PC-3 (cell line): ENCODE data around the gene OGDH.

Experiments
- EZH2phosphoT487 ChIP-seq: fragments of 300-600 bp; sonication (generic); IDR thresholded peaks from 2 replicates; pipeline ENCODE4 v1.6.1; 2018; ENCODE audit warnings: mild to moderate bottlenecking, antibody characterized with exemption, low read length, borderline replicate concordance
- TF ChIP-seq, protein P1 (sequence below): fragments of 300-600 bp; sonication (generic); conservative IDR thresholded peaks from 2 replicates; pipeline ENCODE4 v1.5.1; 2017; ENCODE audit warnings: antibody characterized with exemption, low read depth, mild to moderate bottlenecking, low read length

DNA sequence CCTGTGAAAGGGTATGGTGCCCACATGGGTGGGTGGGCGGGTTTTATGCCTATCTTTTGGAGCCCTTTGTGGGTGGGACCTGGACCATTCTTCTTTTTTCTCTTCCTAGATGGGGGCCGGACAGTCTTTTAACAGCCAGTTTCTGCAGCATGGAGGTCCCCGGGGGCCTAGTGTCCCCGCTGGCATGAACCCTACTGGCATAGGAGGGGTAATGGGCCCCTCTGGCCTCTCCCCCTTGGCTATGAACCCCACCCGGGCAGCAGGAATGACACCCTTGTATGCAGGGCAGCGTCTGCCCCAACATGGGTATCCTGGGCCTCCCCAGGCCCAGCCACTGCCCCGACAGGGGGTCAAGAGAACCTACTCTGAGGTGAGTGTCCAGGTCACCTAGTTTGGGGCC lies 151.3 kb downstream of the OGDH start:
- TF ChIP-seq, protein P1, sequence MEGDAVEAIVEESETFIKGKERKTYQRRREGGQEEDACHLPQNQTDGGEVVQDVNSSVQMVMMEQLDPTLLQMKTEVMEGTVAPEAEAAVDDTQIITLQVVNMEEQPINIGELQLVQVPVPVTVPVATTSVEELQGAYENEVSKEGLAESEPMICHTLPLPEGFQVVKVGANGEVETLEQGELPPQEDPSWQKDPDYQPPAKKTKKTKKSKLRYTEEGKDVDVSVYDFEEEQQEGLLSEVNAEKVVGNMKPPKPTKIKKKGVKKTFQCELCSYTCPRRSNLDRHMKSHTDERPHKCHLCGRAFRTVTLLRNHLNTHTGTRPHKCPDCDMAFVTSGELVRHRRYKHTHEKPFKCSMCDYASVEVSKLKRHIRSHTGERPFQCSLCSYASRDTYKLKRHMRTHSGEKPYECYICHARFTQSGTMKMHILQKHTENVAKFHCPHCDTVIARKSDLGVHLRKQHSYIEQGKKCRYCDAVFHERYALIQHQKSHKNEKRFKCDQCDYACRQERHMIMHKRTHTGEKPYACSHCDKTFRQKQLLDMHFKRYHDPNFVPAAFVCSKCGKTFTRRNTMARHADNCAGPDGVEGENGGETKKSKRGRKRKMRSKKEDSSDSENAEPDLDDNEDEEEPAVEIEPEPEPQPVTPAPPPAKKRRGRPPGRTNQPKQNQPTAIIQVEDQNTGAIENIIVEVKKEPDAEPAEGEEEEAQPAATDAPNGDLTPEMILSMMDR = no peak
- TF ChIP-seq EZH2phosphoT487 = no peak
